NCI-H524 (cell line): ENCODE results near the gene C17orf114.

Experiments
- DNase-seq, 2 experiments: peaks; one replicate each; lab custom pipeline; 2025; lab: John Stamatoyannopoulos, UW

C17orf114 gene

DNA sequence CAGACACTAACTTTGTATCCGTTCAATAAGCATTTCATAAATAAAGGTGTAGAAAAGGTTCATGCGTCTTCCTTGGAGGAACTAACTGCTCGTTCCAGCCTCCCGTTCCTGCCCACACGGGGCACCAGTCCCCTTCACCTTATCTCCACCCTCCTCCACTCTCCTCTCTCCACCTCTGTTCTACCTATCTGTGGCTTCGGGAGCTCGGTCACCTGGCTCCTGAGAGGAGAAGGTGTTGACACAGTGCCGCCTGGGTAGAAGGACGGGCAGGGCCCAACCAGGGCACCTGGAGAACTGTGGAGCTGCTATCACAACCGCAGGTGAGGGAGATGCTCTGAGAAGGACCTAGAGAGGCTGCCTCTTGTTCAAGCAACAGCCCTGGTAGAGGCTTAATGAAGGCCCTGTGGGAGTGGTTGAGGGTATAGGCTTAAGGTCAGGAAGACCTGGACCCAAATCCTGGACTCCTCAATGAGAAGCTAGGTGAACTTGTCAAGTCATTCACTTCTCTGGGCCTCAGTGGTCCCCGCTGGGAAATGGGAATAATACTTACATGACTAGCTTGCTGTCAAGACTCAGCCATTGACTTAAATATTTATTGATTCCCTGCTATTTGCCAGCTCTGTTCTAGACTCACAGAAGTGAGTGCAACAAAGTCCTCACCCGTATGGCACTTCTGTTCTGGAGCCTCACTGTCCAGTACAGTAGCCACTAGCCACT lies 21.4 kb upstream of the C17orf114 start:
- no peak for DNase-seq

DNA sequence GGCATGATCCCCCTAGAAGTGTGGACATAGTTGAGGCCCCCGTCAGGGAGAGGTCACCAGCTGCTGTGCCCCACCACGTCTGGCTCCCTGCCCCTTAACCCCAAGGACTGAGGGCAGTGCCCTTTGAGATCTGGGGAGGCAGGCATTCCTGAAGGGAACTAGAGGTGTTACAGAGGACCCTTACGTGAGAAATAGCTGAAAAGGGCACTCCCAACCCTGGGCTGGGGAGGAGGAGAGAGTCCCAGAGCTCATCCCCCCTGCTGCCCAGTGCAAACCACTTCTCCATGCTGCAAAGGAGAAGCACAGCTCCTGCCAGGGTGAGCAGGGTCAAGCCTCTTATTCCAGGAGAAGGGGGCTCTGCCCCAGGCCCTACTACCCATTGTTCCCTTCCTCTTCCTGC lies 20.7 kb upstream of the C17orf114 start:
- no peak for DNase-seq

- DNase-seq, result no peak
These were observed 16.1 kb upstream of the C17orf114 start for GRCh38 chr17:4818276-4818675.

DNA sequence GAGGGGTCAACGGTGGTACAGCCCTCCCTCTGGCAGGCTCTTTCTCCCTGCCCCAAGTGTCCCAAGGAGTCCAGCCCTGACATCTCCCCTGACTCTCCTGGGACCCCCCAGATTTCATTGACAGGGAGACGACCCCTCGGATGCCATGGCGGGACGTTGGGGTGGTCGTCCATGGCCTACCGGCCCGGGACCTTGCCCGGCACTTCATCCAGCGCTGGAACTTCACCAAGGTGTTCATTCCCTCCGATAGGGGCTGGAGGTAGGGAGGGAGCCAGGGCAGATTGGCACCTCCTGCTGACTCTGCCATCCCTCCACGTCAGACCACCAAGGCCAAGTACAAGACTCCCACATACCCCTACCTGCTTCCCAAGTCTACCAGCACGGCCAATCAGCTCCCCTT lies 14.7 kb upstream of the C17orf114 start:
- DNase-seq, result no peak

GRCh38 chr17:4815043-4815675 lies 13.0 kb upstream of the C17orf114 start:
- no peak for DNase-seq

GRCh38 chr17:4812690-4813089 lies 10.6 kb upstream of the C17orf114 start:
- no peak for DNase-seq

DNA sequence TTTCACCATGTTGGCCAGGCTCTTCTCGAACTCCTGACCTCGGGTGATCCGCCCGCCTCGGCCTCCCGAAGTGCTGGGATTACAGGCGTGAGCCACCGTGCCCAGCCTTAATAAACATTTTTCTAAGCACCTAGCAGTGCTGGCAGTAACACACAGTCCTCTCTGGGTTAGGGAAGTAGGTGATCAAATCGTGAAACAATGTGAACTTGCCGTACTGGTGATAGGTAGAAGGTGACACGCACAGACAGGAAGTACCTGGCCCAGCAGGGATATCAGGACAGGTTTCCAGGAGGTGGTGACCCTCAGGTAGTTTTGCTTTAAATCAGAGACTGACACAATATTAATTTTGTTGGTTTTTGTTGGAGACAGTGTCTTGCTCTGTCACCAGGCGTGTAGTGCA lies 9.3 kb upstream of the C17orf114 start:
- no peak for DNase-seq

GRCh38 chr17:4810696-4811290 lies 8.7 kb upstream of the C17orf114 start:
- DNase-seq, result no peak

- no peak for DNase-seq
These were observed 6.2 kb upstream of the C17orf114 start for GRCh38 chr17:4808378-4808767.

DNA sequence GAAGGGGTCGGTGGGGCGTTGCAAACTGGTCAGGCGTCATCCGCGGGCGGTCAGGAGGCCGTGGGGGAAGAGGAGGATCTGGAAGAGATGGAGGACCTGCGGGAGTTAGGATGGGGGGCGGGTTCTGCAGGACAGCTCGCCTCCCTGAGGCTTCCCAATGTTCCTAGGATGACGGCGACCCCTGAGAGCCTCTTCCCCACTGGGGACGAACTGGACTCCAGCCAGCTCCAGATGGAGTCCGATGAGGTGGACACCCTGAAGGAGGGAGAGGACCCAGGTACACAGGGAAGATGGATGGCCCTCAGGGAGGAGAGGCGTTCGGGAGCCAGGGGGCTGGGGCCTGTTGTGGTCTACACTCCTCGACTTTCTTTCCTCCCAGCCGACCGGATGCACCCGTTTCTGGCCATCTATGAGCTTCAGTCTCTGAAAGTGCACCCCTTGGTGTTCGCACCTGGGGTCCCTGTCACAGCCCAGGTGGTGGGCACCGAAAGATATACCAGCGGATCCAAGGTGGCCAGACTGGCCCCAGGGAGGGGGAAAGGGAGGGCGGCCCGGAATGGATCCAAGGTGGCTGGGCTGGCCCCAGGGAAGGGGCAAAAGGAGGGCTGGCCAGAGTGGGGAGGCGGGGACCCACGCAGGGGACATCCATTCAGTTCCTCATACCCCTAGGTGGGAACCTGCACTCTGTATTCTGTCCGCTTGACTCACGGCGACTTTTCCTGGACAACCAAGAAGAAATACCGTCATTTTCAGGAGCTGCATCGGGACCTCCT lies 5.7 kb upstream of the C17orf114 start:
- DNase-seq, result no peak

DNA sequence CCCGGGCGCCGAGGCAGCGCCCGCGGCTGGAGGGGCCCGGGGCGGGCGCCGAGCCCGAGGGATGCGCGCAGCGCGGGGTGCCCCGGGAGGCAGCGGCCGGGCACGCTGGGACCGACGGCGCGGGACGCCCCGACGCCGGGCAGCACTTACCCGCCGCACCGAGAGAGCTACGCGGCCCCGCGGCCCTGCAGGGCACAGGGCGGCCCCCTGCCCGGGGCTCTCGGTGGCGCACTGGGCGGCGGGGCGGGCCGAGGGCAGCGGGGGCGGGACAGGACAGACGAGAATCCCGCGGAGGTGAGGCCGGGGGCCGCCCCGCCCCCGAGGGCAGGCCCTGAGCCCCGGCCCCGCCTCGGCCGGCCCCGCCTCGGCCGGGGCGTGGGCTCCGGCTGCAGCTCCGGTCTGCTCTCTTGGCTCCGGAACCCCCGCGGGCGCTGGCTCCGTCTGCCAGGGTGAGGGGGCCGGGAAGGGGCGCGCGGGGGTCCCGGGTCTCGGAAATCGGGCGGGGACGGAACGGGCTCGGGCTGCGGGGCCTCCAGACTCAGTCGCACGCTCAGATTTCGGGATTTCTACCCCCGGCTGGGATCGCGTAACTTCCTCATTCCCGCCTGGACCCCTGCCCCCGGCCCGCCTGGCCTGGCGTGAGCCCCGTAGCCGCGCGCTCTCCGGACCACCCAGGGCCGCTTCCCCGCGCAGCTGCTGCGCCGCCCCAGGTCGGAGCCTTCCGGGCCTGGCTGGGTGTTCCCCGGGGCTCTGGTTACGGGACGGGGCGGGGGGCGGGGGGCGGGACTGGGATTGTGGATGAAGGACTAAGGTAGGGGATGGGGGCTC lies 4.9 kb upstream of the C17orf114 start, which contains the start of gene PLD2:
PLD2 (plus strand) TSS at position 376 of the 828 bp plus-strand sequence. CDS start 621 bp downstream, outside the sequence.
- peak; percentile 53 to 78 for DNase-seq

- DNase-seq, result peak in 1 of 2 experiments; percentile 18
These were observed 4.3 kb upstream of the C17orf114 start for GRCh38 chr17:4806456-4806776.

DNA sequence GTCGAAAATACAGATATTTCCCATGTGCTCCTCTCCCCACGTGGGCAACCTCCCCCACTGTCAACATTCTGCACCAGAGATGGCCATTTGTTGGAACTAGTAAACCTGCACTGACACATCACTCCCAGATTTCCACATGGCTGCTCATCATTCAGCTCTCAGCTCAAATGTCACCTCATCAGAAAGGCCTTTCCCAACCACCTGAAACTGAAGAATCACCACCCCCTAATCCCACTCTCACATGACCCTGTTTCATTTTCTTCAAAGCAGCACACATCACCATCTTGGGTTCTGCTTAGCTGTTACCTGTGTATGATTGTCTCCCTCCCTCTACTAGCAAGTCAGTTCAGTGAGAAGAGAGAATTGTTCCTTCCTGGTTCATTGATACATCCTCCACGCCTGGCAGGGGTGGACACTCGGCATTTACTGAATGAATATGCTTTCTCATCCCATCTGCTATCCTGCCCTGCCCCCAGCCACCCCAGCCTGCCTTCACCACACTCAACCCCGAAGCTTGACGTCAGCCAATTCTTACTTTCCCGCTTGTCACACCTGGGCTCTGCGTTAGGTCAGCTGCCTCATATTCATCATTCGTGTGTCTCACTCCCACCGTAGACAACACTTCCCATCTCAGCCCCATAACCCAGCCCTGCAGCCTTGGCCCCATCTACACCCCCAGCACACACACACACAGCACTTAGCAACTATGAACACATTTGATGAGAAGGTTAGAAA lies 1.5 kb downstream of the C17orf114 start:
- no peak for DNase-seq

GRCh38 chr17:4796552-4796920 lies 5.6 kb downstream of the C17orf114 start:
- peak in 1 of 2 experiments; percentile 8 for DNase-seq

- no peak for DNase-seq
These were observed 7.0 kb downstream of the C17orf114 start for GRCh38 chr17:4795168-4795567.

GRCh38 chr17:4790705-4791088 lies 11.4 kb downstream of the C17orf114 start:
- no peak for DNase-seq

DNA sequence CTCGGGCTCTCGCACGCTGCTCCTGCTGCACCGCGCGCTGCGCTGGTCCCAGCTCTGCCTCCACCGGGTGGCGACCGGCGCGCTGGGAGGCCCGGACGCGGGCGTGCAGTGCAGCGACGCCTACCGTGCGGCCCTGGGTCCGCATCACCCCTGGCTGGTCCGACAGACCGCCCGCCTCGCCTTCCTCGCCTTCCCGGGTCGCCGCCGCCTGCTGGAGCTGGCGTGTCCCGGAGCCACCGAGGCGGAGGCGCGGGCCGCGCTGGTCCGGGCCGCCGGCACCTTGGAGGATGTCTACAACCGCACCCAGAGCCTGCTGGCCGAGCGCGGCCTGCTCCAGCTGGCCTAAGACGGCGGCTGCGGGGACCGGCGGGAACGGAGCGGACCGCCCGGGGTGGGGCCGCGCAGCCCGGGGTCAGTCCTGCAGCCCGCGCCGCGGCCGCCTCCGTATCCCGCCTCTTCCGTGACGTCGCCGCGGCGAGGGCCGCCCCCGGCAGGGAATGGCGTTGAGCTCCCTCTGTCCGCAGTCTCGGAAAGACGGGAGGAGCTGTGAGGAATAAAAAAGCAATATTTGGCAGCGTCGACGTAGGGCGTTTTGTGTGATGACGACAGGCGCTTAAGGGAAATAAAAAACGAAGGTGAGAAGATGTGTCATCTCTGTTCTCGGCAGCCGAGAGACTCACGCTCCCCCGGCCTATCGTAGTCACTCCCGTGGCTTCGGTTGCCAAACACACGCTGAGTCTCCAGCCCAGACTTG lies 12.0 kb downstream of the C17orf114 start:
- peak; percentile 38 to 73 for DNase-seq

DNA sequence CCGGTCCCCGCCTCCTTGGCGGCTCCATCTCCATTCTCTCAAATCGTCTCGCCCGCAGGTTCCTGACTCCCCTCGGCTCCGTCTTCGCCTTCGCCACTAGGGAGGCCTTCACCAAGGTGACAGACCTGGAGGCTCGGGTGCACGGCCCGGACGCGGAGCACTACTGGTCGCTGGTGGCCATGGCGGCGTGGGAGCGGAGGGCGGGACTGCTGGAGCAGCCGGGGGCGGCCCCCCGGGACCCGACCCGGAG lies 12.5 kb downstream of the C17orf114 start:
- DNase-seq, result no peak

DNA sequence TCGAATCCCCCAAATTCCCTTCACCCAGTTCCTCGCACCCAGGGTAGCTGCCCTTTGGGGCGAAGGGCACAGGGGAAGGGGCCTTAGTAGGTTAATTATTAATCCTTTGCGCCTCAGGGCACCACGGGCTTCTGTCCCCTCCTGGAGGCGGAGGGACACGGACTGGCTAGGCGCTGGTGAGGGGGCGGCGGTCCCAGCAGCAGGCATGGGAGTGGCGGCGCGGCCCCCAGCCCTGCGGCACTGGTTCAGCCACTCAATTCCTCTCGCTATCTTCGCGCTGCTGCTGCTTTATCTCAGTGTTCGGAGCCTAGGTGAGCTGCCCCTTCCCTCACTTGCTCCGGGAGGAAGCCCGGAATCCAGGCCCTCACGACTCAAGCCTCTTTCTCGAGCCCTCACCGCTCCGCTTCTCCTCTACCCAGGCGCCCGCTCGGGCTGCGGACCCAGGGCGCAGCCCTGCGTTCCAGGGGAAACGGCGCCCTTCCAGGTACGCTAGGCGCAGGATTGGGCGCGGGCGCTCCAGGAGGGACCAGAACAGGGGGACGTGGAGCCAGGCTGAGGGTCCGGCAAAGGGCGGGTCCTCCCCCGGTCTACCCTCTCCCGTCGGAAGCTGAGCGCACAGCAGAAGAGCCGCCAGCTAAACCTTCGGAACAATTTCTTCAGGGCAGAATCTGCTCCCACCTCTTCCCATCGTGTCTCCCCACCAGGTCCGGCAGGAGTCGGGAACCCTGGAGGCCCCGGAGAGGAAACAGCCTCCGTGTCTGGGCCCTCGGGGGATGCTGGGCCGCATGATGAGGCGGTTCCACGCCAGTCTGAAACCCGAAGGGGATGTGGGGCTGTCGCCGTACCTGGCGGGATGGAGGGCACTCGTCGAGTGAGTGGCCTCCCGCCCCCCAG lies 13.1 kb downstream of the C17orf114 start, which contains the start of gene GLTPD2:
GLTPD2 (plus strand) TSS at position 158 of the 894 bp plus-strand sequence; CDS start at position 206, 48 bp downstream.
- peak in 1 of 2 experiments; percentile 20 for DNase-seq
